Heart left ventricle (tissue), 13 donors: ENCODE results near the gene CILP2.

Experiments used
- POLR2A ChIP-seq, 2 donors: fragments of 450-650 bp; IDR thresholded peaks; one replicate each; pipeline ENCODE4 v1.6.1; 2017; ENCODE audit warnings: antibody characterized with exemption in 2 of 2, mild to moderate bottlenecking in 2 of 2, moderate library complexity in 2 of 2
- TF ChIP-seq, protein P1 (sequence below), 12 donors: fragments of 200-600 bp; sonication (generic) in 4 of 12; IDR thresholded peaks; one replicate each; pipeline versions ENCODE4 v1.5.0 to v1.8.0; 2018 to 2022; ENCODE audit warnings: antibody characterized with exemption in 12 of 12, mild to moderate bottlenecking in 5 of 12
- donor health status: ischemic (EF 13 %, LVEDD 7.1; RV severe dilation, severe dysfunction).
- donor health status: DM: no; HTN: yes; CAD: no.
- donor health status: DM: no; HTN: no; CAD: no.
- donor health status: ischemic (EF 25% LVEDD 6.9; RV normal size, moderate dysfunction).
- donor health status: ischemic (EF 25% LVEDD 5.7; RV mildly dilated, moderate dysfunction).
- donor health status: ischemic (EF 35%, LVEDD 5.7; RV mildly dilated, moderate dysfunction).
- donor health status: nonischemic (EF 11% LVEDD 7.7; RV severe dilation, severe dysfunction).
- donor health status: DM: yes; HTN: yes; CAD: no.
- donor health status: PGD.
- donor health status: ischemic (EF 29% LVEDD 5.4; RV normal size, mild dysfunction).
- donor health status: nonischemic (EF 23%, LVEDD 6.1; RV moderate dilation, normal function).

DNA sequence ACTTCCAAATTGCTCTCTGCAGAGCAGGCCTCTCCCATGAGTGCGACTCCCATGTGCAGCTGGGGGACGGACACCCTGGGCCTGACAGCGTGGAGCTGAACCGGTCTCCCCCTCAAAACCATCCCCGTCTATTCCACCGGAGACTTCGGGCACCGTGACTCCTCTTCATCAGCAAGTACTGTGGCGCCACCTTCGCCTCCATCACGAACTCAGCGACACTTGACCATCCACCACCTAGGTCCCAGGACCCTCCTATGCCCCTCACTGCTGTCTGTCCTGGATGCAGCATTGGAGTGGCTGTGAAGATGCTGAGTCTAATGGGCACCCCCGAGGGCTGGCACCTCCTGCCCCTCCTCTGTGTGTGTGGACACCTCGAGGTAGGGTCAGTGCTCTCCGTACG, 20.6 kb downstream of the CILP2 start:
- TF ChIP-seq, protein P1, sequence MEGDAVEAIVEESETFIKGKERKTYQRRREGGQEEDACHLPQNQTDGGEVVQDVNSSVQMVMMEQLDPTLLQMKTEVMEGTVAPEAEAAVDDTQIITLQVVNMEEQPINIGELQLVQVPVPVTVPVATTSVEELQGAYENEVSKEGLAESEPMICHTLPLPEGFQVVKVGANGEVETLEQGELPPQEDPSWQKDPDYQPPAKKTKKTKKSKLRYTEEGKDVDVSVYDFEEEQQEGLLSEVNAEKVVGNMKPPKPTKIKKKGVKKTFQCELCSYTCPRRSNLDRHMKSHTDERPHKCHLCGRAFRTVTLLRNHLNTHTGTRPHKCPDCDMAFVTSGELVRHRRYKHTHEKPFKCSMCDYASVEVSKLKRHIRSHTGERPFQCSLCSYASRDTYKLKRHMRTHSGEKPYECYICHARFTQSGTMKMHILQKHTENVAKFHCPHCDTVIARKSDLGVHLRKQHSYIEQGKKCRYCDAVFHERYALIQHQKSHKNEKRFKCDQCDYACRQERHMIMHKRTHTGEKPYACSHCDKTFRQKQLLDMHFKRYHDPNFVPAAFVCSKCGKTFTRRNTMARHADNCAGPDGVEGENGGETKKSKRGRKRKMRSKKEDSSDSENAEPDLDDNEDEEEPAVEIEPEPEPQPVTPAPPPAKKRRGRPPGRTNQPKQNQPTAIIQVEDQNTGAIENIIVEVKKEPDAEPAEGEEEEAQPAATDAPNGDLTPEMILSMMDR (IDR thresholded peaks at IDR 0.05), result no peak
- no peak for TF ChIP-seq POLR2A (IDR thresholded peaks at IDR 0.05)
